Activated CD4-positive, alpha-beta T cell treated with anti-CD3 and anti-CD28 coated beads, Interleukin-2, amount 50 U/mL, for 24 hours (primary cell): Measurements from ENCODE around the gene PGAP3.

Source experiments
- DNase-seq, 2 donors: peaks; one replicate each; pipeline ENCODE4 v3.0.0-alpha.2; 2020; ENCODE audit warnings: low read depth in 1 of 2, low spot score in 1 of 2

PGAP3 gene

DNA sequence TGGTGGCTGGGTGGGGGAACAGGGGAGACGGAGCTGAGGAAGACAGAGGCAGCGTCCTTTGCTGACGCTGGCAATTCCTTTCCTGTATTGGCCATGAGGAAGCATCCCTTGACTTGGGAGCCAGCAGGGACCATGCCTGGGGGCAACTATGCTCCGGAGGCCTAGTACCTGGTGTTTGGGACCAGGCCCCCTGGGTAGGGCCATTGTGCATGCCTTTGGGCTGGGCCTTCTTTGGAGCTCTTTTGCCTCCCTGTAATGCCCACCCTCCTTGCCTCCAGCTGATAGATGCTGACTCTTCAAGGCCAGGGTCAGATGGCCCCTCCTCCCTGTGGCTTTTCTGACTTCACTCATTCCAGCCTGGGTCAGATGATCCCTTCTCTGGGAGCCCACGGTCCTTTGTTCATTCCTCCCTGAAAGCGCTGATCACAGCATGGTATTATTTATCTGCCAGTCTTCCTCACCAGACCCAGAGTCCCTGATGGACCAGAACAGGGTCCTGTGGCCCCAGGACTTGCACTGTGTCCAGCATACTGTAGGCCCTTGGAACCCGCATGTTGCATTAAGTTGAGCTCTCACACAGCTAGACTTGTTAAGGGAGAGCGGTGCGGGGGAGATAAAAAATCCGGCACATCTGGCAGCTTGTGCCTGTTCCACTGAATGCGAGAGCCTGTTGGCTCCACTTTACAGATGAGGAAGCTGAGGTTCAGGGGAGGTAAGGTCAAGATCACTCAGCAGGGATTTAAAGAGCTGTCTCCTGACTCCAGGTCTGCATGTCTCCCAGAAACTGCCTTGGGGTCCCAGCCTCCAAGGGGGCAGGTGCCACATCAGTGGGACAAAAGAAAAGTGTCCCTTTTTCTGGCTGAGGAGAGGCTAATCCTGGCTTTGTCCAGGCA is 48.0 kb downstream of the PGAP3 start:
- no peak for DNase-seq

DNA sequence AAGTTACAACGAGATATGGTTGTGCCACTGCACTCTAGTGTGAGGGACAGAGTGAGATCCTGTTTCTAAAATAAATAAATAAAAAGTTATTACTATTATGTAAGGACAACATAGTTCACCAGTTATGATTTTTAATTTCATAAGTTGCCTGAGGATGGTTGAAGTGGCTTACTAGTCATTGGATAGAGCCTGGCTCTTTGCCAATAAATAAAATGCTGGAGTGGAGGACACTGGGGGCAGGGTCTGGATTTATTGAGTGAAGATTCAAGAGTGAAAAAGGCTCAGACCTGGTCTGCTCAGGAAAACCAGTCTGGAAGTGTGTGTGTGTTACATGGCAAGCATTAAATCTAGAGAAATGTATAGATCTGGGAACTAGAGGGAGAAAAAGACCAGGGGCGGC is 48.8 kb downstream of the PGAP3 start:
- DNase-seq = no peak

DNA sequence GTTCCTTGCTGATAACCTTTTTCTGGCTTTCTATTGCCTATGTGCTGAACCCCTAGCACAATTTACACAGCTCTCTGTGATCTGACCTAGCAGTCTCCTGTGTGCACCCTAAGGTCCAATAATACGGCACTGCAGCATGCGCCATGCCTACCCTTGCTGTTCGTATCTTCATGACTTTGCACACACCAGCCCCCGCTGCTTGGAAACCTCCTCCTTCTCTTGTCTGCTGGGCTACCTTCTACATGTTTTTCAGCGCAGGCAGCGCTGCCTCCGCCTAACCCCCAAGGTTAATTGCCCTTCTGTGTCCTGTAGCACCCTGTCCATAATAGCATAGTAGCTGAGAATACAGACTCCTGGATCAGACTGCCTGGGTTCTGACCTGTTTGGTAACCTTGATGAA is 49.5 kb downstream of the PGAP3 start:
- DNase-seq = no peak

DNA sequence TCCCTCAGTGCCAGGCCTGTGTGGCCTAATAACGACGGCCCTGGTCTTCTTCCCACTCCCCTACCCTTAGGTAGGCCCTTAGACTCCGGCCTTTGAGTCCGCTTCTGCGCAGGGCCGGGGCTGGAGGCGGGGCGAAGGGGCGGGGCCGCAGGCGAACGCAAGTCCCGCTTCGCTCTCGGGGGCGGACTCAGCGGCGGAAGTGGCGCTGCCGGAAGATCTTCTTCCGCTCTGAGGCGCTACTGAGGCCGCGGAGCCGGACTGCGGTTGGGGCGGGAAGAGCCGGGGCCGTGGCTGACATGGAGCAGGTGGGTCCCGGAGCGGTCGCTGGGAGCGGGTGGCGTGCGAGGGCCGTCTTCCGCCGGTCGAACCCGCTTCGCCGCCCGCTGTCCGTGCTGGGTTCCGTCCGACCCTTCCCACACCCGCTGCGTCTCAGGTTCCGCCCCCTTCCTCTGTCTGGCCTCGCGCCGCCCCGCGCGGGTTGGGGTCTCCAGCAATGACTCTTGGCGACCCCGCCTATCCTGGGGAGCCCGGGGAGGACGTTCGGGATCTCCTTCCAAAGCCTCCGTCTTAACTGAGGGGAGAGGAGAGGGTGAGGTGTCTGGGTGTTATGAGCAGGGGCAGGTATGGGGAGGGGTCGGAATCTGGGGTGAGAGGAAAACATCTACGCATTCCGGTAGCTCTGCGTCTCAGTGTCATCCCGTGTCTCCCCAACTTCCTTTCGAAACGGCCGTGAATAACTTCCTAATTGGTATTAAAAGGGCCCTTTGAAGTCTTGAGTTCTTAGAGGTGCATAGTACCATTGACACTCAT is 50.7 kb downstream of the PGAP3 start, which contains the start of gene STARD3:
TSS of gene STARD3 (plus strand) at position 218 of the 810 bp plus-strand sequence. CDS start 16,388 bp downstream, outside the sequence.
- DNase-seq = peak; percentile 79 to 84

DNA sequence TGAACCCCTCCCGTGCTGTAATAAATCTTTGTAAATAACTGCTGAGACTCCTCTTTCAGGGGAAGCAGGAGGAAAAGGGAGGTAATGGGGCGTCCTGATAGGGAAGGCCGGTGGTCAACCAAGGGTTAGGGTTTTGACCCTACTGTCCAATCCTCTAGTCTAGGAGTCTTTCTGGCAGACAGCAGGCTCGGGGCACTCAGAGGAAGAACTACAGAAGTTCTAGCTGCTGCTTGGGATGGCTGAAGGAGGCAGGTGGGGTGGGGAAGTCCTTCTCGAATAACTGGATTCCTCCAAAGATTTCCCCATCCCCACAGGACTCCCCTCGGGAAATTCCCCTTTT is 51.3 kb downstream of the PGAP3 start:
- no peak for DNase-seq

DNA sequence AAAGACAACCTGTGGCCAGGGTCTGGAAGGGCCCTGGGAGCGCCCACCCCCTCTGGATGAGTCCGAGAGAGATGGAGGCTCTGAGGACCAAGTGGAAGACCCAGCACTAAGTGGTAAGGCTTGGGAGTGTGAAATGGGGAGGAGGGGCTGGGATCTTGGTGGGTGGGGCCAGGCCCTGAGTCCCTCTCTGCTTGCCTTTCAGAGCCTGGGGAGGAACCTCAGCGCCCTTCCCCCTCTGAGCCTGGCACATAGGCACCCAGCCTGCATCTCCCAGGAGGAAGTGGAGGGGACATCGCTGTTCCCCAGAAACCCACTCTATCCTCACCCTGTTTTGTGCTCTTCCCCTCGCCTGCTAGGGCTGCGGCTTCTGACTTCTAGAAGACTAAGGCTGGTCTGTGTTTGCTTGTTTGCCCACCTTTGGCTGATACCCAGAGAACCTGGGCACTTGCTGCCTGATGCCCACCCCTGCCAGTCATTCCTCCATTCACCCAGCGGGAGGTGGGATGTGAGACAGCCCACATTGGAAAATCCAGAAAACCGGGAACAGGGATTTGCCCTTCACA is 52.2 kb downstream of the PGAP3 start:
- DNase-seq = no peak

DNA sequence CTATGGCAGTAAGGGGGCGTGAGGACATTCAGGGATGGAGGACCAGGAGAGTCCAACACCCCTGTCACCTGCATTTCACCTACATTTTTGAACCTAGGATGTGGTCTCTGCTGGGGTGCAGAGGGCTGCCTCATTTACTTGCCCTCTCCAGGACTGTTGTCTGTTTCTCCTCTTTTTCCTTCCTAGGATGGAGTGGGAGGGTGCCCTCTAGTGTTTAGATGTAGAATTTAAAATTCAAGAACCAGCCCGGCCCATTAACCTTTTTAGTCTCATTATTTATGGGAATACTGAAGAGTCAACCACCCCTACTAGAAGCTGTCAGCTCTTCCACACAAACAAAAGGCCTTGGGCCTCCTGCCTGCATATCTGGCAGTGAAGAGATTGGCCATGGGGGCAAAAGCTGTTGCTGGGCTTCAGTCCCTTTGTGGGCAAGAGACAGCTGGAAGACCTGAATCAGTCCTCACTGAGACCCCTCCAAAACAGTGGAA is 53.4 kb downstream of the PGAP3 start:
- peak in 1 of 2 donors; percentile 17 for DNase-seq

DNA sequence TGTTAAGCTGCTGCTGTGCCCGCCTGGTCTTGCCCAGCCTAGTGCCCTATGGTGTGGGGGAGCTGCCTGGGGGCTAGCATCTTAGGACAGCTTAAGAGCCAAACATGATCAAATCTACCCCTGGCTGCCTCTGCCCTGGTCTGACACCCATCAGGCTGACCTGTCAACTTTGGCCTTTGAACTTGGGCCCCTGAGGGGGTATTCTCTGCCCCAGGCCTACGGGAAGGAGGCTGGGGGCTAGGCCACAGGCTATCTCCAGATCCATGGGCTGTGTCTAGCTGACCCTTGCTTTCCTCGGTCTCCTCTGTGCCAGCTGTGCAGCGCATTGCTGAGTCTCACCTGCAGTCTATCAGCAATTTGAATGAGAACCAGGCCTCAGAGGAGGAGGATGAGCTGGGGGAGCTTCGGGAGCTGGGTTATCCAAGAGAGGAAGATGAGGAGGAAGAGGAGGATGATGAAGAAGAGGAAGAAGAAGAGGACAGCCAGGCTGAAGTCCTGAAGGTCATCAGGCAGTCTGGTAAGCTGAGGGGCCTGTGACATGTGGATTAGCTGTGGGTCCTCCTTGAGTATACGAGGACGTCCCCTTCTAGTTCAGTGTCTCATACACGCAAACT is 54.2 kb downstream of the PGAP3 start:
- DNase-seq = no peak

DNA sequence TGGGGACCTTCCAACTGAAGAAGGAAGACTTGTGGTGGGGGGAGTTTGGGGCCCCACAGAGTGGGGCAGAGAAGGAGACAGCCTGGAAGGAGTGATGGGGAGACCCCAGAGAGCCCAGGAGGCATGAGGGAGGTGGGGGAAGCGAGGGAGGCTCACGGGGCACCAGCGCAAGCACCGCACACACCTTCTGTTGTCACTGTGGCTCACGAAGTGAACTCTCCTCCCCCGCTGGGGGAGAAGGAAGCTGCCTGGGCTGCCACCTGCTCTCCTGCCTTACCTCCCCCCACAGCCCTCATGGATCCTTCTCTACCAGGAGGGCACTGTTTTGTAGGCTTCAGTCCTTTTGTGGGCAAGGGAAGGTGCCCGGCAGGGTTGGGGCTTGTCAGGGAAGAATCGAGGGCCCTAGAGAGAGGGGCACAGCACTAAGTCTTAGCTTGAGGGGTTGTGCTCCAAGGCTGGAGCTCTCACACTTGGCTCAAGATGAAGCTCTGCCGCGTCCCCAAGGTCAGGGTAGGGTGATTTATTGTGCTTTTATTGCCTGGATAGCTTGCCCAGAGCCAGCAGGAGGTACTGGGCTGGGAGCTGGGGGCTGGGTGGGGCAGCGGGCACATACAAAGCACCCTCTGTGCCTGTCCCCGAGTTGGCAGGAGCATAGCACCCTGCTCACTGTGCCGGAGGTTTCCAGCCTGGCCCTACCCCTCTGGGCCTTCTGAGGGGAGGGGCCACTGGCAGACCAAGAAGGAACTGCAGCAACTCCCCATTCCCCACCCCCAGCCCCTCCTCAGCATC is 55.5 kb downstream of the PGAP3 start:
- no peak for DNase-seq

DNA sequence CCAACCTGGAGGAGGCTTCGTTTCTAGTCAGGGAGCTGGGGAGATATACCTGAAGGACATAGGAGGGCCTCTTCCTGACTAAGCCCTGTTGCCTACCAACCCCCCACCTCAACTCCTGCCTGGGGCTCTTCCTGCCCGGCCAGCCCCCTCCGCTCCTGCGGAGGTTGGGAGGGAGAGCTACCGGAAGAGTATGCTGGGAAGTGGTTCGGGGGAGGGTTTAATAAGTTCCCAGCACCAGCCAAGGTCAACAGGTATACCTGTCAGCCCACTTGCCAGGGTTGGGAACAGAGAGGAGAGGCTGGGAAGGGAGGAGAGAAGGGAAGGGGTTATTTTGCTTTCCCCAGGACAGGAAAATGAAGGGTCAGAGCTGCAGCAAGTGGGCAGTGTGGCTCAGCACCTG is 56.5 kb downstream of the PGAP3 start:
- DNase-seq = no peak

DNA sequence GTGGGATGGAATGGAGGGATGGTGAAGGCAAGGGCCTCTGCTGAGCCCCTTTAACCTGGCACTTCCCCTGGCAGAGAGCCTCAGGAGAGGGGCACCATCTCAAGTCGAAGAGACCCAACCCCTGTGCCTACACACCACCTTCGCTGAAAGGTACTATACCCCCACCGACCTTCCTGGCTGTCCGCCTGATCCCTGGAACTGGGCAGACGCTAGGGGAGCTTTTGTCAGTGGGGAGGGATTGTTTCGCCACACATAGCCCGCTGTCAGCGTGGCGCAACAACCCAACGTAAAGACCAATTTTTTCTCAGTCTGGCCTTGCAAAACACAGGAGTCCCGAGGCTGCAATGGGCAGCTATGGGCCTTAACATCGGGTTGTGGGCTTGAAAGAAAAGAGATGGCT is 58.0 kb downstream of the PGAP3 start:
- DNase-seq = no peak

DNA sequence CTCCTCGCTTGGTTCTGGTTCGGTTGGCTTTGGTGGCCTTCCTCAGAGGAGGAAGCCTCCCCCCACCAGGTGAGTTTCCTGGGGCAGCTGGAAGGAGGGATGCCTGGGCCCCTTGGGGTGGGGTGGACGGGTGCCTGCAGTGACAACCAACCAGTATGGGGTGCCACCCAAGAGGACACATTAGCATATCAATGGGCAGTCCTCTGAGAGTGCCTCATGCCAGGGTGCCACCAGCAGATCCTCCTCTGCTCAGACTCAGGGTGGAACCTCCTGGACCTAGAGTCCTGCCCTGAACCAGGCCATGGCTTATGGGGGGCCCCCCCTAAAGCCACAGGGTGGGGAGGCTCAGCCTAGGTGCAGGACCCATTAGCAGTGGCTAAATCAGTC is 58.4 kb downstream of the PGAP3 start:
- DNase-seq = no peak

DNA sequence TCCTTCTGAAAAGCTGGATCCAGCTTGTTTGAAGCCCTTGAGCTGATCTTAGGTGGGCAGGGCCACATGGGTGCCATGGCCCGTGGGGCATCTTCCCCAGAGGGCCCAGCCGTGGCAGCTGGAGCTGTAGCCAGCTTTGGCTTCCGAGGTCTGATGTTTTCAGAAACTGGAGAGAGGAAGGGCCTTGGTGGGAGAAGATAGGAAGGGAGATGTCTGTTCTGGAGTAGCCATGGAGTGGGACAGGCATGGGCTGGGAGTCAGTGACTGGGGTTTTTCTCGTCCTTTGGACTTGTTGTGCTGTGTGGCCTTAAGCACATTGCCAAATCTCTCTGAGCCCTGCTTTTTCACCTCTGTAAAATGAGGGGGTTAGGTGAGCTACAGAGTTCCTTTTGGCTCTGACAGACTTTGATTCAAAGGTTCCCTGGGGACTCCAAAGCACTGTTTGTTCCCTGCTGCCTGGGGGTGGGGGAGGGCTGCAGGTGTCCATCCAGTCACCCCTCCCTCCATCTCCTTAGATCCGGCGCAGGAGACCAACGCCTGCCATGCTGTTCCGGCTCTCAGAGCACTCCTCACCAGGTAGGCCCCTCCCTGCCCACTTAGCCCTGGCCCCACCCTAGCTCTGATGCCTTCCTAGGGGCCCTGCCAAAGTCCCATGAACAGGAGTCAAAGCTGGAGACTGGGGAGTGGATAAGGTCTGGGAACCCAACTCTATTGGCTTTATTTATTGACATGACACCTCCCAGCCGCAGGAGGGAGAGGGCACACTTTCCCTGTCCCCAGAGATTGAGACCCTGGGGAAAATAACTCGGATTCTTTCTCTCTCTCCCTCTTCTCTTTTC is 59.0 kb downstream of the PGAP3 start:
- DNase-seq = no peak

DNA sequence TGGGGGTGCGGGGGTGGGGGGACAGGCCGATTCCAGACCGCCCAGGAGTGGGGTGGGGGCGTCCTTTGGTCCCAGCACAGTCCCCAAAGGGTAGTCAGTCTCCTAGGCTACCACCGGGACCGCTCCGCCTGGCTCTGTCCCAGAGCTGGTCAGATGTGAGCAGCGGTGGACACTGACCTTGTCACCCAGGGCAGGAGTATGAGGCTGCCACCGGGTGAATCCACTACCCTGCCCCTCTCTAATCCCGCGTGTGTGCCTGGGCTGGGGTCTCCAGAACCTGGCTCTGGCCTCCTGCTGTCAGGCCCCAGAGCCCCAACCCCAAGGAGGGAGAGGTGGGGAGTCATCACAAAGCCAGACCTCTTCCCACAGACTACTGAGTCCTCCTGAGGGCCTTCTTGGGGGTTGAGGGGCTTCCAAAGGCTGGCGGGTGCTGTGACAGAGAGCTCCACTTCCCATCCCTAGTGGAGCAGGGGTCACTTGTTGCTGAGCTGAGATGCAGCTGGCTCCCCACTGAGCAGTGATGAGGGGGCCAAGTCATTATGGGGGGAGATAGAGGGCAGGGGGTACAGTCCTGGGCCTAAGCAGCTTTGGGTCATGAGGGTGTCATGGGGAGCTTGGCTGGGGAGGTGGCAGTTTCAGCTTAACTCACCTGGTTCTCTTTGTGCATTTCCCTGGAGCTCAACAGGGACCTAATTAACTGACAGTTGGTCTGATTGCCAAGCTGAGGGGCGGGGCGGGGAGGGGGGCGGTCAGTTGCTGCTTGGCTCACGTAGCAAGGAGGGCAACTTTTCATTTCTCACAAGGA is 59.9 kb downstream of the PGAP3 start:
- no peak for DNase-seq

DNA sequence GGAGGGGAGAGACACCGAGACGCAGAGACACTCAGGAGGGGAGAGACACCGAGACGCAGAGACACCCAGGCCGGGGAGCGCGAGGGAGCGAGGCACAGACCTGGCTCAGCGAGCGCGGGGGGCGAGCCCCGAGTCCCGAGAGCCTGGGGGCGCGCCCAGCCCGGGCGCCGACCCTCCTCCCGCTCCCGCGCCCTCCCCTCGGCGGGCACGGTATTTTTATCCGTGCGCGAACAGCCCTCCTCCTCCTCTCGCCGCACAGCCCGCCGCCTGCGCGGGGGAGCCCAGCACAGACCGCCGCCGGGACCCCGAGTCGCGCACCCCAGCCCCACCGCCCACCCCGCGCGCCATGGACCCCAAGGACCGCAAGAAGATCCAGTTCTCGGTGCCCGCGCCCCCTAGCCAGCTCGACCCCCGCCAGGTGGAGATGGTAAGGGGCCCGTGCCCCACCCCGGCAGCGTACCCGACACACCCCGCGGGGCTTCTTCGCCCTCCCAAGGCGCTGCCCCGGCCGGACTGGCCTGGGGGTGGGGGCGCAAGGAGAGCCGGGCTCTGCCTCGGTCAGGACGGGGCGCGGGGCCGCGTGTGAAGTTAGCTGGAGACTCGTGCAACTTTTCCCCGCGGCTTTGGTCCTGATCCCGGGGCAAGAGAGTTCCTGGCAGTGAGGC is 60.7 kb downstream of the PGAP3 start:
- DNase-seq = no peak

DNA sequence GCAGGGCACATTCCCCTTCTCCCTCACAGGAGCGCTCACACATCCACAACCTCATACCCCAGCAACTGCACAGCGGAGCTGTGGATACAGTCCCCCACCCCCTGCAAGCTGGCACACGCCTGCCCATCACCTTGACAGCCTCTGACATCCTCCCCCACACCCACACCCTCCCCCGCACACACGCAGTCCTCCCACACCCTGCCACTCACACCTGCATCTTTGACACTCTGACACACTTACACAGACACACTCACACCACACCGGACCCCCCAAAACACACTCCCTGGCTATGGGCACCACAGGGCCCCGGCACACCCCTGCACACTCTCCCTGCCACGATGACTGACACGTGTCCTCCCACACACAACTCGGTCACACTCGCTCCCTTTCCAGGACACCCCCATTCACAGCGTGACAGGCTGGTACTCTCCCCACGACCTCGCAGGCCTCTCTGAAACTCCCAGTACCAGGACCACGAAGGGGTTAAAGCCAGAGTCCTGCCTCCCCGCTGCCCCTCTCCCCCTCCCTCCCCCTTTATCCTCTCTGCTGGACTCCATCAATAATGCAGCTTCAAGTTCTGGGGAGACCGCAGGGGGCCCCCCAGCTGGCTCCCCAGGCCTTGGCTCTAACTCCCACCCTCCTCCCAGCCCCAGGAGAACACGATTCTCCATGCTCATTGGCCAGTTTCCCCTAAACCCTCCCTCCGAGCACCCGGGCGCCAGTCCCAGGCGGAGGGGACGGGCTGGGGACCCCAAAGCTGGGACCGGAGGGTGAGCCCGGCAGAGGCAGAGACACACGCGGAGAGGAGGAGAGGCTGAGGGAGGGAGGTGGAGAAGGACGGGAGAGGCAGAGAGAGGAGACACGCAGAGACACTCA is 61.4 kb downstream of the PGAP3 start, which contains the start of gene PPP1R1B:
TSS of gene PPP1R1B (plus strand) at position 782 of the 876 bp plus-strand sequence. CDS start 441 bp downstream, outside the sequence.
- DNase-seq = peak in 1 of 2 donors; percentile 11

DNA sequence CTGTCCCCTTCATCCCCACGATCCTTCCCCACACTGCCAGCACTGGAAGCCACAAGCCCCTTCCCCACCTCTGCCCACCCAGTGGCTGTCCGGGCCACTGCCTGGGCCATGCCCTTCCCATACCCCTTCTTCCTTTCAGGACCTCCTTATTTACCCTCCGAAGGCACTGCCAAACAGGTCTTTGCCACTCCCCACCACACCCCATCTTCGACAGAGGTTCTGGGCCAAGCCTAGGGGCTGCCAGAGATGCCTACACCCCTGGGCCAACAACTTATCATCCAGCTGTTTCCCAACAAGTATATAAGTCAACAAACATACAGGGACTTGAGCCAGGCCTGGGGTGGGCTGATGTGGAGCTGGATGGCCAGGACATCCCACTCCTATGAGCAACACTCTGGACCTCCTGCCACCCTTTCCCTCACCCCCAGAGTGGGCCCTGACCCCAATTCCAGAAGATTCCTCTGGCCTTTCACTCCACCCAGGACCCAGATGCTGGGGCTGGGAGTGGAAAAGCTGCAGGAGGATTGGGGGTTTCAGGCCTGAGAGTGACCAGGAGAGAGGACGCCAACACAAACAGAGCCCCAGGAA is 62.6 kb downstream of the PGAP3 start:
- no peak for DNase-seq
